ENCODE results near the gene SOX5.
"Not testable (repeated sequence)": the region's sequence is repeated elsewhere in the genome, so short reads cannot be mapped to it uniquely, and the experiment has no call there.

DNA sequence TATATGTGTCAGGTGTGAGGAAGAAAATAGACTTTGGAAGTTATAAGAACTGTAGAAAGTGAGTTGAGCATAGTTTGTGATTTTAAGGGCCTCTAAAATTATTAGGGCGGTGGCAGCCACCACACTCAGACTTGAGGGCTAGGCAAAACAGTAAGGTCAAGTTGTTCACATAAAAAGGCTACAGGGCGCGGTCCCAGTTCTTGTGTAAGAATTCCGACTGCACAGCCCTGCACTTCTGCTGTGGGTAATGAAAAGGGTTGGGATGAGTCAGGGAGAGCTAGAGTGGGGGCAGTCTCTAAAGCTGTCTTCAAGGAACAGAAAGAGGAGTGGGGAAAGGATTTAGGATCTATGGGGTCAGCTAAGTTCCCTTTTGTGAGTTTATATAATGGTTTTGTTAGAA is 441.7 kb downstream of the SOX5 start:
- TF ChIP-seq, protein P1, sequence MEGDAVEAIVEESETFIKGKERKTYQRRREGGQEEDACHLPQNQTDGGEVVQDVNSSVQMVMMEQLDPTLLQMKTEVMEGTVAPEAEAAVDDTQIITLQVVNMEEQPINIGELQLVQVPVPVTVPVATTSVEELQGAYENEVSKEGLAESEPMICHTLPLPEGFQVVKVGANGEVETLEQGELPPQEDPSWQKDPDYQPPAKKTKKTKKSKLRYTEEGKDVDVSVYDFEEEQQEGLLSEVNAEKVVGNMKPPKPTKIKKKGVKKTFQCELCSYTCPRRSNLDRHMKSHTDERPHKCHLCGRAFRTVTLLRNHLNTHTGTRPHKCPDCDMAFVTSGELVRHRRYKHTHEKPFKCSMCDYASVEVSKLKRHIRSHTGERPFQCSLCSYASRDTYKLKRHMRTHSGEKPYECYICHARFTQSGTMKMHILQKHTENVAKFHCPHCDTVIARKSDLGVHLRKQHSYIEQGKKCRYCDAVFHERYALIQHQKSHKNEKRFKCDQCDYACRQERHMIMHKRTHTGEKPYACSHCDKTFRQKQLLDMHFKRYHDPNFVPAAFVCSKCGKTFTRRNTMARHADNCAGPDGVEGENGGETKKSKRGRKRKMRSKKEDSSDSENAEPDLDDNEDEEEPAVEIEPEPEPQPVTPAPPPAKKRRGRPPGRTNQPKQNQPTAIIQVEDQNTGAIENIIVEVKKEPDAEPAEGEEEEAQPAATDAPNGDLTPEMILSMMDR (IDR thresholded peaks at IDR 0.05), result not testable (repeated sequence)
- not testable (repeated sequence) for TF ChIP-seq POLR2A (IDR thresholded peaks at IDR 0.05)

Measured in heart left ventricle (tissue), 13 donors.